K562 (cell line): ENCODE data around the gene SCN8A.

ENCODE experiments used
- CTCF ChIP-seq, 3 experiments: IDR thresholded peaks in 2 of 3; conservative IDR thresholded peaks in 1 of 3; 2 replicates each; pipeline ENCODE4 v1.5.1; 2011 to 2012; ENCODE audit warnings: low read length in 3 of 3, mild to moderate bottlenecking in 3 of 3, control low read depth in 2 of 3, improper control_type of control experiment in 1 of 3, inconsistent platforms in 1 of 3, low read depth in 1 of 3, mixed read lengths in 1 of 3, moderate library complexity in 1 of 3; ENCODE audit not compliant: insufficient read depth in 2 of 3
- EZH2 ChIP-seq: IDR thresholded peaks from 2 replicates; pipeline ENCODE4 v1.6.1; 2012; ENCODE audit warnings: low read depth, mild to moderate bottlenecking, inconsistent platforms, low read length, borderline replicate concordance
- ZNF830 ChIP-seq: fragments of 250-450 bp; sonication (Bioruptor Pico); IDR thresholded peaks from 2 replicates; pipeline ENCODE4 v1.5.0; 2021; ENCODE audit warnings: mild to moderate bottlenecking
- TF ChIP-seq, protein P1 (sequence below): fragments of 450-650 bp; conservative IDR thresholded peaks from 2 replicates; pipeline ENCODE4 v1.6.1; 2016; ENCODE audit warnings: missing genetic modification characterization, low read depth, mild to moderate bottlenecking, control low read depth, missing compliant biosample characterization
- TF ChIP-seq, protein P2 (sequence below): fragments of 450-650 bp; formaldehyde crosslinking; IDR thresholded peaks from 2 replicates; pipeline ENCODE4 v1.4.0; 2020; ENCODE audit warnings: mild to moderate bottlenecking, moderate library complexity

GRCh38 chr12:51620448-51620847 lies 29.4 kb downstream of the SCN8A start:
- TF ChIP-seq CTCF (IDR thresholded peaks at IDR 0.05 in 2 of 3, conservative IDR thresholded peaks at IDR 0.05 in 1 of 3; ENCODE audit: insufficient read depth in 2 of 3, low read depth in 1 of 3, low read length in 3 of 3) = no peak
- TF ChIP-seq ZNF830 = no peak
- no peak for TF ChIP-seq EZH2
- TF ChIP-seq, protein P1, sequence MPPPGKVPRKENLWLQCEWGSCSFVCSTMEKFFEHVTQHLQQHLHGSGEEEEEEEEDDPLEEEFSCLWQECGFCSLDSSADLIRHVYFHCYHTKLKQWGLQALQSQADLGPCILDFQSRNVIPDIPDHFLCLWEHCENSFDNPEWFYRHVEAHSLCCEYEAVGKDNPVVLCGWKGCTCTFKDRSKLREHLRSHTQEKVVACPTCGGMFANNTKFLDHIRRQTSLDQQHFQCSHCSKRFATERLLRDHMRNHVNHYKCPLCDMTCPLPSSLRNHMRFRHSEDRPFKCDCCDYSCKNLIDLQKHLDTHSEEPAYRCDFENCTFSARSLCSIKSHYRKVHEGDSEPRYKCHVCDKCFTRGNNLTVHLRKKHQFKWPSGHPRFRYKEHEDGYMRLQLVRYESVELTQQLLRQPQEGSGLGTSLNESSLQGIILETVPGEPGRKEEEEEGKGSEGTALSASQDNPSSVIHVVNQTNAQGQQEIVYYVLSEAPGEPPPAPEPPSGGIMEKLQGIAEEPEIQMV (tag) = no peak
- TF ChIP-seq, protein P2, sequence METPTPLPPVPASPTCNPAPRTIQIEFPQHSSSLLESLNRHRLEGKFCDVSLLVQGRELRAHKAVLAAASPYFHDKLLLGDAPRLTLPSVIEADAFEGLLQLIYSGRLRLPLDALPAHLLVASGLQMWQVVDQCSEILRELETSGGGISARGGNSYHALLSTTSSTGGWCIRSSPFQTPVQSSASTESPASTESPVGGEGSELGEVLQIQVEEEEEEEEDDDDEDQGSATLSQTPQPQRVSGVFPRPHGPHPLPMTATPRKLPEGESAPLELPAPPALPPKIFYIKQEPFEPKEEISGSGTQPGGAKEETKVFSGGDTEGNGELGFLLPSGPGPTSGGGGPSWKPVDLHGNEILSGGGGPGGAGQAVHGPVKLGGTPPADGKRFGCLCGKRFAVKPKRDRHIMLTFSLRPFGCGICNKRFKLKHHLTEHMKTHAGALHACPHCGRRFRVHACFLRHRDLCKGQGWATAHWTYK (CRISPR knock-in tag) = no peak
